Spleen (tissue), 7 donors: ENCODE measurements around the gene BLOC1S5.

Experiments used
- CTCF ChIP-seq, 11 experiments: fragments of 200-600 bp in 7 of 11; fragments of 450-650 bp in 4 of 11; sonication (generic) in 4 of 11; IDR thresholded peaks in 8 of 11; conservative IDR thresholded peaks in 3 of 11; 1 replicate in 7 of 11; 2 replicates in 4 of 11; pipeline versions ENCODE4 v1.4.0 to v1.8.0; 2016 to 2021; ENCODE audit warnings: antibody characterized with exemption in 11 of 11, inconsistent platforms in 4 of 11, mild to moderate bottlenecking in 1 of 11
- POLR2A ChIP-seq, 3 donors: fragments of 450-650 bp; IDR thresholded peaks; one replicate each; pipeline ENCODE4 v1.5.1; 2017; ENCODE audit warnings: antibody characterized with exemption in 3 of 3, mild to moderate bottlenecking in 1 of 3
- POLR2AphosphoS5 ChIP-seq, 3 donors: sonication (generic); formaldehyde crosslinking; IDR thresholded peaks; one replicate each; pipeline ENCODE4 v1.5.1; 2017; ENCODE audit warnings: antibody characterized with exemption in 3 of 3
- donor health status: DM: no; HTN: no; CAD: no; lungs with moderate emphysema.
- donor health status: DM: no; HTN: no; CAD: no.
- donor health status: DM: no; HTN: no; CAD: no.

- TF ChIP-seq CTCF (IDR thresholded peaks at IDR 0.05 in 8 of 11, conservative IDR thresholded peaks at IDR 0.05 in 3 of 11) (no peak), POLR2A (IDR thresholded peaks at IDR 0.05) (no peak), POLR2AphosphoS5 (IDR thresholded peaks at IDR 0.05) (peak in 1 of 3 donors; percentile 29)
These were observed 88.4 kb downstream of the BLOC1S5 start for GRCh38 chr6:7975764-7976146.
